Measurements from ENCODE around the gene ARHGEF4. TPM values are rescaled to one million over a fixed set of nuclear protein-coding genes. Genes with fewer than 3 reads are reported as not detected.
A peak's percentile ranks its signal among the peaks of the same experiment; 100 is the strongest.

ARHGEF4 gene
- polyA plus RNA-seq, 3 donors, result 0.05 TPM; not detected in 2

DNA sequence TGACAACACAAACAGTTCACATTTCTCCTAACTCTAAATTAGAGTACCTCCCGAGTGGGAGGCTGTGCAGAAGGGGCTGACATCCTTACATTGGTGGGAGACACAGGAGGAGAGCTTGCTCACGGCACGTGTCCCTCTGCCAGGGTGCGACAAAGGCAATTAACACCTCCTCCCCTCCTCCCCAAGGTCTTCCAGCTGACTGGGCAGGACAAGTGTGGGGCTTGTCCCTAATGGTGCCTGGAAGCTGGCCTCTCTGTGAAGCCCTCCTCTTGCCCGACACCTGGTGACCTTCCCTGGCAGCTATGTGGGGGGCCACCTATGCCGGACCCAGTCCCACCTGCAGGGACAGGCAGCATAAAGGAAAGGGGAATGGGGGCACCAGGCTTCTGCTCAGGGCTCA lies 199.6 kb downstream of the ARHGEF4 start:
- no peak overlapping the region for H3K4me3 ChIP-seq (replicated peaks in 1 of 3; ENCODE audit: low read depth in 2 of 3, low read length in 3 of 3)
- TF ChIP-seq, protein P1, sequence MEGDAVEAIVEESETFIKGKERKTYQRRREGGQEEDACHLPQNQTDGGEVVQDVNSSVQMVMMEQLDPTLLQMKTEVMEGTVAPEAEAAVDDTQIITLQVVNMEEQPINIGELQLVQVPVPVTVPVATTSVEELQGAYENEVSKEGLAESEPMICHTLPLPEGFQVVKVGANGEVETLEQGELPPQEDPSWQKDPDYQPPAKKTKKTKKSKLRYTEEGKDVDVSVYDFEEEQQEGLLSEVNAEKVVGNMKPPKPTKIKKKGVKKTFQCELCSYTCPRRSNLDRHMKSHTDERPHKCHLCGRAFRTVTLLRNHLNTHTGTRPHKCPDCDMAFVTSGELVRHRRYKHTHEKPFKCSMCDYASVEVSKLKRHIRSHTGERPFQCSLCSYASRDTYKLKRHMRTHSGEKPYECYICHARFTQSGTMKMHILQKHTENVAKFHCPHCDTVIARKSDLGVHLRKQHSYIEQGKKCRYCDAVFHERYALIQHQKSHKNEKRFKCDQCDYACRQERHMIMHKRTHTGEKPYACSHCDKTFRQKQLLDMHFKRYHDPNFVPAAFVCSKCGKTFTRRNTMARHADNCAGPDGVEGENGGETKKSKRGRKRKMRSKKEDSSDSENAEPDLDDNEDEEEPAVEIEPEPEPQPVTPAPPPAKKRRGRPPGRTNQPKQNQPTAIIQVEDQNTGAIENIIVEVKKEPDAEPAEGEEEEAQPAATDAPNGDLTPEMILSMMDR (IDR thresholded peaks at IDR 0.05), result no peak
- H3K9ac ChIP-seq (ENCODE audit: insufficient read depth, low read length, poor library complexity, severe bottlenecking), result no peak overlapping the region
- H3K79me2 ChIP-seq (ENCODE audit: insufficient read depth, low read length), result no peaks in the 10 kb centered on the region
- WGBS (ENCODE audit: insufficient coverage), result 68% methylated on average over 2 of the region's 6 CpGs
- Mint-ChIP-seq H3K4me1 (no peaks in the 10 kb centered on the region), H3K36me3 (no peaks in the 10 kb centered on the region), H3K4me3 (peak overlapping the region in 1 of 2 donors; percentile 66), H3K9me3 (peaks cover 0 to 3% (median 2%) of the 10 kb centered on the region in 7 donors), H3K27ac (no peak overlapping the region), H3K27me3 (ENCODE audit: low read depth in 3 of 3) (peaks cover 73 to 88% (median 74%) of the 10 kb centered on the region in 3 donors)
- peaks cover 17 to 74% of the 10 kb centered on the region in 2 donors for H3K27me3 ChIP-seq (ENCODE audit: control insufficient read depth in 2 of 2, insufficient read depth in 2 of 2, low read length in 2 of 2)
- intact Hi-C loops (cut with micrococcal nuclease), result no loop called here
- no peaks in the 10 kb centered on the region for H3K9me3 ChIP-seq (replicated peaks in 1 of 2; ENCODE audit: control insufficient read depth in 1 of 2, insufficient read depth in 1 of 2, low read length in 2 of 2)
- H3K4me2 ChIP-seq (replicated peaks; ENCODE audit: extremely low read depth, low read length, poor library complexity, severe bottlenecking), result no peak overlapping the region
- H2AFZ ChIP-seq (ENCODE audit: insufficient read depth, low read depth, low read length, poor library complexity, severe bottlenecking), result no peak overlapping the region
- no peaks in the 10 kb centered on the region for H3K36me3 ChIP-seq (replicated peaks in 1 of 2; ENCODE audit: control insufficient read depth in 1 of 2, insufficient read depth in 2 of 2, low read length in 2 of 2)
- no peak overlapping the region for H3K27ac ChIP-seq (ENCODE audit: low read depth in 1 of 2, low read length in 2 of 2)
- H3K4me1 ChIP-seq (ENCODE audit: control insufficient read depth in 1 of 2, insufficient read depth in 2 of 2, low read length in 2 of 2), result no peaks in the 10 kb centered on the region
- no peaks in the 10 kb centered on the region for H4K20me1 ChIP-seq (ENCODE audit: insufficient read depth, low read length)
- no peak for DNase-seq

DNA sequence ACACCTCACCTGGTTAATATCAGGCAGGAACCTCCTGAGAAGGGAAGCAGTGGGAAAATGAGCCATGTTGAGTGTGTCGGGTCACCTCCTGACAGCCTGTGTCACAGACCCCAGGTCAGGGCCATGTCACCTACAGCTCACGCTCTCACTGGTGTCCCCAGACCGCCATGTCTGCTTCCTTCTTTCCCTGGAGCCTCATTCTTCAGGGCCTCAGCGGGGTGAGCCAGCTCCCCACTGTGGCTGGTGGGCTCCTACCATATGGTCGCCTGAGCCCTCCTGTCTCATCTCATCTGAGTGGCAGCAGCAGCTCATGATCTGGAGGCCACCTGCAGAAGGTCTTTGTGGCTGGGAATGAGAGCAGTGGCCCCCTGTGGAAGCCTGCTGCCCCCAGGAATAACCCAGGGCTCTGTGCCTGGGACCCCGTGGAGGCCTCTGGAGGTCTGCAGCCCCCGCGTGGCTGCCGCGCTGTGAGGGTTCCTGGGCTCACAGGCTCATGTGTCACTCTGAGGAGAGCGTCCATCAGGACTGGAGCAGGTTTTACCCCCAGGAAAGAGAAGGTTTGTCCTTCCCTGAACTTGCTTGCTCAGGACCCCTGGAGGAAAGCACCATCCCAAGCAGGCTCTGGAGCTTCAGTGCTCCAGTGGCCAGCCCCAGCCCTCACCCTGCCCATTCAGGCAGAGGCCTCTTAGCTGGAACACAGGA lies 200.1 kb downstream of the ARHGEF4 start:
- no peak overlapping the region for H3K4me3 ChIP-seq (replicated peaks in 1 of 3; ENCODE audit: low read depth in 2 of 3, low read length in 3 of 3)
- no peak overlapping the region for H3K4me2 ChIP-seq (replicated peaks; ENCODE audit: extremely low read depth, low read length, poor library complexity, severe bottlenecking)
- no peaks in the 10 kb centered on the region for H4K20me1 ChIP-seq (ENCODE audit: insufficient read depth, low read length)
- WGBS (ENCODE audit: insufficient coverage), result 89% methylated on average over 10 of the region's 11 CpGs
- Mint-ChIP-seq H3K9me3 (peaks cover 0 to 3% (median 2%) of the 10 kb centered on the region in 7 donors), H3K36me3 (no peaks in the 10 kb centered on the region), H3K4me1 (no peaks in the 10 kb centered on the region), H3K4me3 (peak overlapping the region in 1 of 2 donors; percentile 11), H3K27me3 (ENCODE audit: low read depth in 3 of 3) (peaks cover 75 to 93% (median 80%) of the 10 kb centered on the region in 3 donors), H3K27ac (no peak overlapping the region)
- no peak overlapping the region for H2AFZ ChIP-seq (ENCODE audit: insufficient read depth, low read depth, low read length, poor library complexity, severe bottlenecking)
- no peak overlapping the region for H3K27ac ChIP-seq (ENCODE audit: low read depth in 1 of 2, low read length in 2 of 2)
- TF ChIP-seq, protein P1 (IDR thresholded peaks at IDR 0.05), result no peak
- intact Hi-C loops (cut with micrococcal nuclease), result no loop called here
- peaks cover 17 to 79% of the 10 kb centered on the region in 2 donors for H3K27me3 ChIP-seq (ENCODE audit: control insufficient read depth in 2 of 2, insufficient read depth in 2 of 2, low read length in 2 of 2)
- no peaks in the 10 kb centered on the region for H3K4me1 ChIP-seq (ENCODE audit: control insufficient read depth in 1 of 2, insufficient read depth in 2 of 2, low read length in 2 of 2)
- H3K79me2 ChIP-seq (ENCODE audit: insufficient read depth, low read length), result no peaks in the 10 kb centered on the region
- H3K9me3 ChIP-seq (replicated peaks in 1 of 2; ENCODE audit: control insufficient read depth in 1 of 2, insufficient read depth in 1 of 2, low read length in 2 of 2), result no peaks in the 10 kb centered on the region
- H3K36me3 ChIP-seq (replicated peaks in 1 of 2; ENCODE audit: control insufficient read depth in 1 of 2, insufficient read depth in 2 of 2, low read length in 2 of 2), result no peaks in the 10 kb centered on the region
- H3K9ac ChIP-seq (ENCODE audit: insufficient read depth, low read length, poor library complexity, severe bottlenecking), result no peak overlapping the region
- no peak for DNase-seq

Data from CD14-positive monocyte (primary cell).